ENCODE data around the gene ERC1.

ERC1 gene

DNA sequence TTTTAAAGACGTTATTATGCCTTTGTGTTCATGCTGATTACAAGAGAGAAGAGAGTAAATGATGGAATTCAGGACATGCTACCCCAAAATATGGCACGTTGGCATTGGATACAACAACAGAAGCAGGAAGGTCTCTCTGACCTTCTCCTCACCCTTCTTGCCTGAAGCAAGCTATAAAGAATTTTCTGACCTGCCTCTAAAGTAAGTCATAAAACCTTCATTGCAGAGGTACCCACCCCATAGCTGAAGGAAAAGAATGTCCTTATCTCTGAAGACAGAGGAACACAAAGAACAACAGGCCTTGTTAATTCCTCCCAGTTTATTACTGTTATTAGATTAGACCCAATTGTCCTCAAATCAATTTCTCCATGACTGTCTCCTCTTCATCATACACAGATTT is 427.1 kb downstream of the ERC1 start:
- FAIRE-seq: no peak

DNA sequence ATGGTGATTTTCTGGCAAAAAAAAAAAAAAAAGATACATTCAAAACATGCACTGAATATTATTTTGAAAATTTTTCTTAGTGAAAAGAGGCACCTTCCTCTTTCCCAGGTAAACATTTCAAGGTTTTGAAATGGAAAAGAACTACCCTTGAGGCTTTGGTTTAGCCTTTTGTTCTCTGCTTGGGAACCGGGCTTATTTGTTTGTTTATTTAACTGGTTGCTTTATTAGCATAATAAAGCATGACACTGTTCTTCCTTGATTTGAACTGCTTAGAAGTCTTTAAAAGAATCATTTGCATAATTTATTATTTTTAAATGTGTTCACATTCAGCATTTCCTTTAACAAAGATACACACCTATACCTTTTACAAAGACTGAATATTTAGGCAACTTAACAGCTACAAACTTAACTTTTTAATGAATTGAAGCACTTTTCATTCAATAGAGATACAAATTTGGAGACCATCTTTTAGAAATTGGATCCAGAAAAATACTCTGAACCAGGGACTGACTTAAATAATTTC is 428.9 kb downstream of the ERC1 start:
- FAIRE-seq: no peak

DNA sequence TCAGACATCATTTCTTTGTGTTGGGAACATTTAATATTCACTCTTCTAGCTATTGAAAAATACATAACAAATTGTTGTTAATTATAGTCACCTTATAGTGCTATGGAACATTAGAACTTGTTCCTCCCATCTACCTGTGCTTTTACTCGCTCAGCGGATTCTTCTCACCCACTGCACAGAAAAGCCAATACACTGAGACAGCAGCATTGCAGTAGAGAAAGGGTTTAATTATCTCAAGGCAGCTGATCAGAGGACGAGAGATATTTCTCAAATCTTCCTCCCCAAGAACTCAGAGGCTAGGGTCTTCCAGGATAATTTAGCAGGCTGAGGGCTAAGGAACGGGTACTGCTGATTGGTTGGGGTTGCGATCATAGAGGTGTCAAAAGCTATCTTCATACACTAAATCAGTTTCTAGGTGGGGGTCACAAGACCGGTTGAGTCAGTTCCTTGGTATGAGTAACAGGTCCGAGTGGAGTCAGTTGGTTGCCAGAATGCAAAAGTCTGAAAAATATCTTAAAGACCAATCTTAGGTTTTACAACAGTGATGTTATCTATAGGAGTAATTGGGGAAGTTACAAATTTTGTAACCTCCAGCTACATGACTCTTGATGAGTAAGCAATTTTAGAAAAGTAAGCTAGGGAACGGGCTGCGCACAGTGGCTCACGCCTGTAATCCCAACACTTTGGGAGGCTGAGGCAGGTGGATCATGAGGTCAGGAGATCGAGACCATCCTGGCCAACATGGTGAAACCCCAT is 430.2 kb downstream of the ERC1 start:
- FAIRE-seq: no peak

DNA sequence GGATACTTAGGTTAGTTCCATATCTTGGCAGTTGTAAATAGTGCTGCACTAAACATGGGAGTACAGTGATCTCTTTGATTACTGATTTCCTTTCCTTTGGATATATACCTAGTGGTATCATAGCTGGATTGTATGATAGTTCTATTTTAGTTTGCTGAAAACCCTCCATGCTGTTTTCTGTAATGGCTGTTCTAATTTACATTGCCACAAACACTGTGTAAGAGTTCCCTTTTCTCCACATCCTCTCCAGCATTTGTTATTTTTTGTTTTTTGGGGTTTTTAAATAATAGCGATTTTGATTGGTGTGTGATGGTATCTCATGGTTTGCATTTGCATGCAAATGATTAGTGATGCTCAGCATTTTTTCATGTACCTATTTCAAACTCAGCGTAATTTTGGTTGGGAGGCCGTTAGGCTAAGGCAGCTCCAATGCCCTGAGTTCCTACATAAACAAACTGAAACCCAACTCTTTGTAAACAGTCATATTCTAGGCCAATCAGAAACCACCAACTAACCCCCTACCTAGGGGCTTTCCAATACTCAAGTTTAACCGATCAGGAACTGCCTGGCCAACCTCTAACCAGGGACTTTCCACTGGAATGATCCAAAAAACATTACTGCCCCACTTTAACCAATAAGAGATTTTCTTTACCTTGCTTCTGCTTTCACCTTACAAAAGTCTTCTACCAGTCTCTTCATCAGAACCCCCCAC is 431.7 kb downstream of the ERC1 start:
- no peak for FAIRE-seq

DNA sequence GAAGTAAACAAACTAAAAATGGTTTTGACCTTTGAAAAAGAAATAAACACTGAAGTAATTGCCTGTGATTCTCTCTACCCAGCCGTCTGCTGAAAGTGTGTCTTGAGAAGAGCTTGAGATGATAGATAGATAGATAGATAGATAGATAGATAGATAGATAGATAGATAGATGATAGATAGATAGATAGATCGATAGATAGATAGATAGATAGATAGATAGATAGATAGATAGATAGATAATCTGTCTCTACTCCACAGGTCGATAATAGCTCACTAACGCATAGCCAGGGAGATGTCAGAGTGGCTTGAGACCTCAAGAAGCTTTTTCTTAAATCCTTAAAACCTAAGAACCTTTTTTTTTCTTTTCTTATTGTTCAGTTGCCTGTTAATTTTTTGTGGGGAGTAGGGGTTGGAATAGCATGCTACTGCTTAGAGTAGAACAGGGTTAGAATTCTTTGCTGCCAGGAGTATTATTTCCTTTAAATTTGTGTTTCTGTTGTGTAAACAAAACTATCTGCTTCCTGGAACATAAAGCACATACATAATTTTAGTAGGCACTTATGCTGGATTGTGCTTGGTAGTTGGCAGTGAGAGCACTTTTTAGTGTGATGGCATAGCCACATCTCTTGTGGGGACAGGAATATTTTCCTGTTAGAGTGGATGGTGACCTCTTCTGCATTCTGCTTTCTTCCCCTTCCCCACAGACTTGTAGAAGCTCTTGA is 433.8 kb downstream of the ERC1 start:
- FAIRE-seq: no peak

DNA sequence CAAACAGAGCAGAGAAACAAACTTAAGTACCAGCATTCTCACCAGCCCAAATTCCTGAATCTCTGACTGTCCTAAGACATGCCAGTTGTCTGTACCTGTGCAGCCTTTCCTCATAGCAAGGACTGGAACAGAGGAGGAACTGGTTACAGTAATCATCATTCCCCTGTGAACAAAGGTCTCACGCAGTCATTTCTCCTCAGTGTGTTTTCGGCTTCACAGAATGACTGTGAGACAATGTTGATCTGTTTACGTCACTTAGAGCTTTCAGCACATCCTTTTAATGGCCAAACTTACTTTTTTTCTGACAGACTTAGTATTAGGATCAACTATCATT is 434.3 kb downstream of the ERC1 start:
- no peak for FAIRE-seq

DNA sequence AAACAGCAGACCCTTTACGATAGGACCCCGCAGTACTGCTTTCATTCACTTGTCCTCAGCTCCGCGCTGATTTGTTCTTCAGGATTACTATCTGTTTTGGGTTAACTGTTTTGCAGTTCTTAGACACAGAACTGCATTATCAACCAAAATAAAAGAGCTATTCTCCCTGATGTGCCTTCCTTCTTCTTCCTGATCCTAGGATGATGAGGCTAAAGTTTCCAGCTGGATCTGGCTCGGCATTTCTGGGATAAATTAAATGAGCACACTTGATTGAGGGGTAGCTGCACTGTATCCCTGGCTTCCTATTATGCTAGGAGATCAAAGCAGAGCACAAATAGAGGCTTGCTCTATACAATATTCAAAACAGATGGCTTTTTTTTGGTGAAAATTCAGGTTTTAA is 437.6 kb downstream of the ERC1 start:
- no peak for FAIRE-seq

DNA sequence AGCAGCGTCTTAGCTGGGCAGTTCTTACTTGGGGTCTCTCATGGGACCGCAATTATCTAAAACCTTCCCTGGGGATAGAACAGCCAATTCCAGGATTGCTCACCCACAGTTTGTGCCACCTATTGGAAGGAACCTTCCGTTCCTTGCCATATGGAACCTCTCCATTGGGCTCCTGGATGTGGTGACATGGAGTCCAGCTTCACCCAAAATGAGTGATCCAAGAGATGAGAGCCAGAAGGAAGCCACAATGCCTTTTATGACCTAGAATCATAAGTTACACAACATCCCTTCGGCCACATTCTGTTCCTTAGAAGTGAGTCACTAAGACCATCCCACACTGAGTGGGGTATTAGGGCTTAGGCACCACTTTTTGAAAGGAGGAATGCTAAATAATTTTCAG is 439.0 kb downstream of the ERC1 start:
- no peak for FAIRE-seq

DNA sequence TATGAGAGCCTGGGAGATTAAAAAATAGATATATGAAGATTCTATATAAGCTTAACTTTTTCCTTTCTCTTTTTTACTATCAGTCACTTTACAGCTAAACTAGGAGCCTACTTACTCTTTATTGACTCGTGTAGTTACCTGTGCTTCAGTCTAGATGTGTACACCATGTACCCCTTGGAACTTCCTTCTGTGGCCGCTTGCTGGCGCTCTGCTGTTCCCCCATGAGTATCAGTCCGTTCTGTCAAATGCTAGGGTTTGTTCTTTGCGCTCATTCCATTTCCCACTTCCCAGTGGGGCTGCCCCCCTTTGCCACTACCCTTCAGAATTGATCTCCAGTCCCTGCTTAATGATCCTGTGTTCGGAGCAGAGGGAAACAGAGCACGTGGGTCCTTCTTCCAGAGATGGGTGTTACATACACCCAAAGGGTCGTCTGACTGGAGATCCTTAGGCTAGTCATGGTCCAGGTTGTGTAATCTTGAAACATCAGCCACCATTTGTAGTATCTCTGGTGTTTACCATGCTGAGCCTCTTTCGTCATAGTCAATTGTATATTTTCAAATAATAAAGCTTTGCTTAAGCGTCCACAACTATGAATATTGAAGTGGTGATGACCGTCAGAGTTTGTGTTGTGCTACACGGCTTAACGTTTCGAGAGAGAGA is 443.4 kb downstream of the ERC1 start:
- FAIRE-seq: no peak

DNA sequence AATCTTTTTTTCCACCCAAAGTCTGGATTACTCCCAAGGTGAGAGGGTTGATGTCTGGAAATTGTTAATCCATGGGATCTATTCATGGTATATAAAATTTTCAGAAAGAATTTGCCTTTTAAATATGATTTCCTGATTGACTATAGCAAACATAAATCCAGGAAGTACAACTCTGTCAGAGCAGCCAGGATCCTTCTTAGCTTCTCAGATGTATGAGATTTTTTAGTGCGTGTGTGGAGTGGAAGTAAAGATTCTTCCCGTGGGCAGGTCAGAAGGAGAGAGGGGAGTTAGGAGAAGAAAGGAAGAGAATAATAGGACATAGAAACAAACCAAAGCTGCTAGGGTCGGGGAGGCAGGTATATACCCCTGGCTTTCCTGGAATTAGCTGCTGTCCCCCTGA is 444.0 kb downstream of the ERC1 start:
- FAIRE-seq: no peak

DNA sequence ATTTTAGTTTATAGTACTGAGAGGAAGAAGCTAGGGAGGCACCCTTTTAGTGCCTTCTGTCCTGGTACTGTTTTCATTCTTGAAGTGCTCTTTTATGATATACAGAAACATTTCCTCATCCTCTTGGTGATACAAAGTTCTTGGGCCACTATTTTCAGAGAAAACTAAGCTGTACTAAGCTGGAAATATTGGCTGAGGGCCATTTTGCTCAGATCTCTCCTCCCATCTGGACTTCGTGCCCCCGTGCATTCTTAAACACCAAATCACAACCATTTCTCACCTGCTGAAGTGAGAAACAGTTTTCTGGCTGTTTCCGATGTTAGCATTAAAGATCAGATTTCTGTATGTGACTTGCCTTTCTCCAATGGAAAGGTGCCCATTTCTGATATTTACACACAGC is 444.4 kb downstream of the ERC1 start:
- no peak for FAIRE-seq

DNA sequence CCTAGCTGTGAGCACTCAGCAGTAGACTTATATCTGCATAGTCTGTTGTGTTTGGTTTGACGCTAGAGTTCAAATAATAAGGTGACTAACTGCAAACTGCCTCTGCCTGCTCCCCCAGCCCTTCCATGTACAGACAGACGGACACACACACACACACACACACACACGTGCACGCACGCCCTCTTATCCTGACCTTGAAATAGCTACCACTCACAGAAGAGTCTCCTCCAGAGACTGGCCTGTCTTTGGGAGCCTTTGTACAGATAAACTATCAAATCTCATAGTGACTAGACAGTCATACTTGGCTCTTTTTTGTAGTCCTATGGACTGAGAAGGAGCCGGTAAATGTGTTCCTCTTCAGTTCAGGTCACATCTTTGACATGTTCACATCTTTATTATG is 445.0 kb downstream of the ERC1 start:
- no peak for FAIRE-seq

DNA sequence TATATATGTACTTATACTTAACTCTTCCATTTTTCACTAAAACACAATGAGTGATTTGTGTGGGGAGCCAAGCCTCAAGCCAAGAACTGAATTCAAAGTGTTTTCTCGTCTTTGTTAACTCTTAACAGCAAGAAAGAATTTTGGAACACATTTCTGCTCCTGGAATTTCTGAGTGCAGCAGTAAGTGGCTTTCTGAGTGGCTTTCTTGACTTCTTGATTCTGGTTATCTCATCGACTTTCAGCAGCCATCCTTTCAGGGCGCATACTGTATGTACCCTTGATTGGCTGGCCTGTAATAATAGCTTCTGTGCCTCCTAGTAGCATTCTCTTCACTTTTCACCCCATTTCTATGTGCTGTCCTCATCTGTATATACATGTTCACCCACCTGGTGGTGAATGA is 446.0 kb downstream of the ERC1 start:
- FAIRE-seq: no peak

DNA sequence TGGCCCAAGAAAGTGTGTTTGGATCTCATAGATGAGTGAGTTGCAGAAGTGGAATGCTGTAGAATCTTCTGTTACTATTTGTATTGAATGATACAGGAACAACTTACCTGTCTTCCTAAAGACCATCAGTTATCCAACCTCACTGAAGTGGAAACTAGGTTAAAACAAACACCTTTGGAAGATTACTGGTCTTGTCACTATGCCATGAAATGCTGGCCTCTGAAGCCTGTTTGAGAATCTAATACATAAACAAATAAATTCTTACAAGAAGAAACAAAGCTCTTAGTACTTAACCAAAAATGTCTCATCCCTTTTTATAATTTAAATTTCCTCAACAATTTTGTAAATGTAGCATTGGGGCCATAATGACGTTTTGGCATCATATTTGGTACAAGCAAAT is 448.2 kb downstream of the ERC1 start:
- FAIRE-seq: no peak

DNA sequence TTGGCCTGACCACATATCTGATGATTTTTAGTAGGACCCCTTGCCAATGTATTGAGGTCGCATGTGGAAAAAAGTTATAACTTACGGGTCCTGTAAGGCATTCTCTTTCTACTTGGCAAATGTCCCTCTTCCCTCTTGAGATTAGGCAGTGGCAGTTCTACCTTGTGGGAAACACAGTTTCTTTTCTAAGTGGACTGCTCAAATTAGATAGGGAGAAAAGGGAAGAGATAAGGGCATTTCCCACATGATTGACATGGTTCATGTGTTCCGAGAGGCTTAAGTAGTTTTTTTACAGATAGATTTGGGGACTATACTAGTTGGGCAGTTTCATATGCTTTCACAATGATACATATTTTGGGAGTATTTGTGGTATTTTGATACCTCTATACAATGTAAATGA is 448.7 kb downstream of the ERC1 start:
- FAIRE-seq: no peak

DNA sequence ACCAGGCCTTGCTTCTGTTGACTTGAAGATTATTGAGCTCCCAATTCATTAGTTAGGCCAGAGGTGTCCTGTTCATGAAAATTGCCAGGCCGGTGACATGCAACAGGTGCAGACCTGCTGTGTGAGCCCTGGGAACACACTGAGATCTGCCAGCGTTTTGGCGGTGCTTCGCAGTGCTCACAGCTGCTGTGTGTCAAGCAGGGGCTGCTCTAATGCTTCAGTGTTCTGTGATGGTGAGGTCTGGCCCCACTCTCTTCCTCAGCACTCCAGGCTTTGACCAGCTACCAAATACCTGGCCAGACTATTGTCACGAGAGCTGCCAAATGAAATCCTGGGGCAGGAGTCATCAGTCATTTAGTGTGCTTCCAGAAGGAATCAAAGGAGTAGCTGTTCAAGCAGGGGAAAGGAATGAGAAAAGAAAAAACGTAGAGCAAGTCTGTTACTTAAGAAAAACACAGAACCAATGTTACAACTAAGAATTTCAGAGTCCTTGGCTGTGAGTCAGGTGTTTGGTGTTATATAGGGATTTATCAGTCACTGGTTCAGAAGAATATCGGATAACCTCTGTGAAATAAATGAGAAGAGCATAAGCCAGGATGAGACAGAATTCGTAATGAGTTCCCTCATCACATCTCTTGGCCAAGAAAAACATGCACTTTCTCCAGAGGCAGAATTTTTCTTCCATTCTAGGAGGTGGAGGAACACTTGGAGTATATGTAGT is 452.6 kb downstream of the ERC1 start:
- no peak for FAIRE-seq

DNA sequence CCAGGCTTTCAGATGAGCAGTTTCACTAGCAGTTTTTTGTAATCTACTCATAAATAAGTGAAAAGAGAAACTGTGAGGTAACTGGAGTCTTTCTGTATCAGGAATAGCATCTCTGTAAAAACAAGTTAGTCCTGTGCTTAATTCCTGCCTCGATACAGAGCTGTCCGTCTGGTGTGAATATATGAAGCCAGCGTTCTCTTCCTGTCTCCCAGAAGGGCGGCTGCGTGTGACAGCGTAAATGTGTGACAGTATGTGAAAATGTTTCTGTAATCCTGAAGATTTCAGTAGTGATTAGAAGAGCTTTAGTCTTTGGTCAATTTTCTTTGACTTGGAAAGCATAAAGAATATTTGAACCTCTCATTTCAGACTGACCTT is 453.1 kb downstream of the ERC1 start:
- no peak for FAIRE-seq

DNA sequence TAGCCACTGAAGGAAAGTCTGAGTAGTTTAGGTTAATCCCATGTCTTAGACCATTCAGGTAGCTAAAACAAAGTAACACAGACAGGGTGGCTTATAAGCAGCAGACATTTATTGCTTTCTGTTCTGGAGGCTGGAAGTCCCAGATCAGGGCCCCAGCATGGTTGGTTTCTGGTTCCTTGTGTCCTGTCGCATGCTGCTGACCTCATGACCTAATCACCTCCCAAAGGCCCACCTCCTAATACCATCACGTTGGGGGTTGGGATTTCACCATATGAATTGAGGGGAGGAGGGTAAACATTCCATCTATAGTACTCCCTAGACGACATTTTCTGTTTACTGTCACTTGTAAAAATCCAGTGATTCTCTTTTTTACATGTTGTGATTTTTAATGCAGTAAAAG is 454.8 kb downstream of the ERC1 start:
- FAIRE-seq: no peak

DNA sequence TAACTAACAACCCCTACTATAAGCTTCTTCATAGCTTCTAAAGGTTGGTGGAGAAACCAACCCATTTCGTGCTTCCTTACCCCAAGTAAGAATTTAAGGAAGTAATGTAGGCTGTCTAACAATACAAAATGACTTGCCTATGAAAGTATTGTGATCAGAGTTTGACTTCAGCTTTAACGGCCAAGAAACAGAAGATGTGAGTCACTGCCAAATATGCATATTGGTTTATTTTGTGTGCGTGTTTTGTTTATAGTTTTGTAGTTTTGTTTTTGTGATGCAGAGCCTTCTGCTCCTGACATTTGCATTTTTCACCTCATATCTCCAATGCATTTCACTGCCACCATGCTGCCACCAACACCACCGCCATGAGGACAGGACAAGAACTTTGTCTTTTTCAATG is 457.3 kb downstream of the ERC1 start:
- no peak for FAIRE-seq

DNA sequence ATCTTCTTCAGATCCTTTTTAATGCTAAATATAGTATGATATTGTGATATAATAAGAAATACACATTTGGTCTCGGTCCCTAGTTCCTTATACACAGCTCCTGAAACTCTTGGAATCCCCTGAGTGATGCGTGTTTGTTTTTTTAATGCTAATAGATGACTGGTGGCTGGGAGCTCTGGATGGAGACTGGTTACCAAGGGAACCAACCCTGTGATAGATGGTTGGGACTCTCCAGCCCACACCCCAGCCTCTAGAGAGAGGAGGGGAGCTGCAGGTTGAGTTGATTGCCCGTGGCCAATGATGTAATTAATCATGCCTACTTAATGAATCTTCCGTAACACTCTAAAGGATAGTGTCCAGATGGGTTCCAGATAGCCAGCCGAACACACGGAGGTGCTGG is 462.8 kb downstream of the ERC1 start:
- FAIRE-seq: no peak

DNA sequence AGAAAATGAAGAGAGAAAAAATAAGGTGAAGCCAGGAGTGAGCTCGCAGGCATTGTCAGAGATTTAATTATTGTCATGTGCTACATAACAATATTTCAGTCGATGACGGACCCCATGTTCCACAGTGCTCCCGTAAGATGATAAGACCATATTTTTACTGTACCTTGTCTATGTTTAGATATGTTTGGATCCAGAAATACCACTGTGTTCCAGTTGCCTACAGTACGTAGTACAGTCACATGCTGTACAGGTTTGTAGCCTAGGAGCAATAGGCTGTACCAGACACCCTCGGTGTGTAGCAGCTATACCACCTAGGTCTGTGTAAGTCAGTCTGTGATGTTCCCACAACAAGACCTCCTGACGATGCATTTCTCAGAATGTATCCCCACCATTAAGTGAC is 465.9 kb downstream of the ERC1 start:
- no peak for FAIRE-seq

DNA sequence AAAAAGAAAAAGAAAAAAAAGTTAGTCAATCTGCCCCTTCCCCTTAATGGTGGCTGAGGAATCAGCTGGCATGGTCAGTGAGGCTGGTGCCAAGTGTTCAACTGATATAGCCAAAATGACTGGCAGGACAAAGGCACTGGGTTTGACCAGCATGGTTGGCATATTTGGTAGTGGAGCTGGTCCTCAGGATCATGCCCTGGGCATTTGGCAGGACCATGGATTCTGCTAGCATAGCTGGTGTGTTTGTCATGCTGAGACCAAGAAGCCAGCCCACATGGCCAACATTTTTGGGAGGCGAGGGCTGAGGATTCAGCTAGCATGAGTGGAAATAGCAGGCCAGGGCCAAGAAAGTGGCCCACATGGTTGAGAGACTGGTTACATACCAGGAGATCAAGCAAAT is 466.9 kb downstream of the ERC1 start:
- no peak for FAIRE-seq

DNA sequence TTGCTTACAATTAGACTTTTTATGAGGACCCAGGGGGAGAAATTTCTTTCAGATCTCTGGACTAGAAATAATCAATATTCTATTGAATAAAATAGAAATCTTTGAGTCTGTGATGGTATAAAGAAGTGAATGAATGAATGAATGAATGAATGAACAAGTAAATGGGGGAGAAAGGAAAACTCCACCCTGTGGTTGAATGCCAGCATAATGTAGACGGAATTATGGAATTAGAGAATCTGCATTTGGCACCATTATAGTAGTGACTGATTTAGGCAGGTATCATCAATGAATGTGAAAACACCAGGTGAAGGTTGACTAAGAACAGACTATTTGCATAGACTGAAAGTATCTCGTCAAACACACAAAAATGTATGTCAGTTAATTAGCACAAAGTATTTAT is 468.3 kb downstream of the ERC1 start:
- no peak for FAIRE-seq

Data from A204.1 (cell line).